Stimulated activated CD4-positive, alpha-beta T cell treated with anti-CD3 and anti-CD28 coated beads, TNF-alpha, amount 100 ng/mL, for 4 hours (primary cell): Measurements from ENCODE around the gene DDO.

Experiments
- DNase-seq, 3 experiments: peaks; one replicate each; pipeline ENCODE4 v3.0.0-alpha.2; 2020; ENCODE audit warnings: low read depth in 3 of 3

DDO gene

DNA sequence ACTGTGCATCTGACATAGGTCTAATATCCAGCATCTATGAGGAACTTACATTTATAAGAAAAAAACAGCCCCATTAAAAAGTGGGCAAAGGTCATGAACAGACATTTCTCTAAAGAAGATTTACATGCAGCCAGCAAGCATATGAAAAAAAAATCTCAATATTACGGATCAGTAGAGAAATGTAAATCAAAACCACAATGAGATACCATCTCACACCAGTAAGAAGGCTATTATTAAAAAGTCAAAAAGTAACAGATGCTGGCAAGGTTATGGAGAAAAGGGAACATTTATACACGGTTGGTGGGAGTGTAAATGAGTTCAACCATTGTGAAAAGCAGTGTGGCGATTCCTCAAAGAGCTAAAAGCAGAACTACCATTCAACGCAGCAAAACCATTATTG lies 70.3 kb downstream of the DDO start:
- DNase-seq = no peak

DNA sequence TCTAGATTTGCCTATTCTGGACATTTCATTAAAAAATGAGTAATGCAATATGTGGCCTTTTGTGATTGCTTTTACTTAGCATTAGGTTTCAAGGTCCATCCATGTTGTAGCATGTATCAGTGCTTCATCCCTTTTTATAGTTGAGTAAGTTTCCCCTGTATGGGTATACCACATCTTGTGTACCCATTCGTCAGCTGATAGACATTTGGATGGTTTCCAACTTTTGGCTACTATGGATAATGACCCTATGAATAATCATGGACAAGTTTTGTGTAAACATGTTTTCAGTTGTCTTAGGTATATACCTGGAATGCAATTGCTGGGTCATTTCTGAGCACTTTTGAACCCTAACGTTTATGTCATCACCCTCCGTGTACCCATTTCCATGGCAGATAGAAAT lies 72.6 kb downstream of the DDO start:
- no peak for DNase-seq
